Activated T-helper 2 cell treated with anti-CD3 and anti-CD28 coated beads, Interferon-gamma antibody, Interleukin-2, Interleukin-4, amounts not matched to agents 10 μg/mL and 5 μg/mL and 100 μg/mL, durations not matched to agents 14 hours and 24 hours and 36 hours (primary cell): ENCODE data around the gene DIAPH2. TPM values are rescaled to one million over a fixed set of nuclear protein-coding genes. Genes with fewer than 3 reads are reported as not detected.

Experiments
- total RNA-seq: library from RNA; stranded (reverse); gene quantifications from 2 replicates; pipeline ENCODE4 v1.2.3, GENCODE V29; 2022

The DIAPH2 gene
- total RNA-seq, 1 donor from 2014 or later, result 14.9 TPM

Other genes starting within 250 kb of the DIAPH2 start
- 0.74 and 1.3 TPM in 2 replicates for gene RPA4, start 199.1 kb downstream of the DIAPH2 start, total RNA-seq